Ishikawa (cell line): ENCODE results near the gene TCTN1.

Experiments
- CEBPB ChIP-seq: IDR thresholded peaks from 2 replicates; pipeline ENCODE4 v1.6.1; 2012
- CREB1 ChIP-seq: IDR thresholded peaks from 2 replicates; pipeline ENCODE4 v1.6.1; 2012; ENCODE audit warnings: low read depth
- EGR1 ChIP-seq: IDR thresholded peaks from 2 replicates; pipeline ENCODE4 v1.6.1; 2012
- EP300 ChIP-seq: IDR thresholded peaks from 2 replicates; pipeline ENCODE4 v1.6.1; 2012; ENCODE audit warnings: borderline replicate concordance
- FOXM1 ChIP-seq: IDR thresholded peaks from 2 replicates; pipeline ENCODE4 v1.6.1; 2012; ENCODE audit warnings: low read depth, borderline replicate concordance
- NFIC ChIP-seq: IDR thresholded peaks from 2 replicates; pipeline ENCODE4 v1.6.1; 2012
- RAD21 ChIP-seq: IDR thresholded peaks from 2 replicates; pipeline ENCODE4 v1.6.1; 2012; ENCODE audit warnings: low read depth
- REST ChIP-seq: IDR thresholded peaks from 2 replicates; pipeline ENCODE4 v1.6.1; 2012; ENCODE audit warnings: low read depth, mild to moderate bottlenecking
- TAF1 ChIP-seq: IDR thresholded peaks from 2 replicates; pipeline ENCODE4 v1.6.1; 2012; ENCODE audit warnings: low read depth, mild to moderate bottlenecking
- TCF12 ChIP-seq: IDR thresholded peaks from 2 replicates; pipeline ENCODE4 v1.6.1; 2012; ENCODE audit warnings: low read depth
- TEAD4 ChIP-seq: IDR thresholded peaks from 2 replicates; pipeline ENCODE4 v1.6.1; 2012
- YY1 ChIP-seq: IDR thresholded peaks from 2 replicates; pipeline ENCODE4 v1.6.1; 2012; ENCODE audit warnings: low read depth
- ZBTB7A ChIP-seq: IDR thresholded peaks from 2 replicates; pipeline ENCODE4 v1.6.1; 2012; ENCODE audit warnings: low read depth
- TF ChIP-seq, protein P1 (sequence below): IDR thresholded peaks from 2 replicates; pipeline ENCODE4 v1.6.1; 2012
- TF ChIP-seq, protein P2 (sequence below): IDR thresholded peaks from 2 replicates; pipeline ENCODE4 v1.6.1; 2012

The TCTN1 gene

GRCh38 chr12:110689281-110690126 is 75.6 kb downstream of the TCTN1 start:
- TF ChIP-seq RAD21 (no peak), ZBTB7A (no peak)
- TF ChIP-seq, protein P1, sequence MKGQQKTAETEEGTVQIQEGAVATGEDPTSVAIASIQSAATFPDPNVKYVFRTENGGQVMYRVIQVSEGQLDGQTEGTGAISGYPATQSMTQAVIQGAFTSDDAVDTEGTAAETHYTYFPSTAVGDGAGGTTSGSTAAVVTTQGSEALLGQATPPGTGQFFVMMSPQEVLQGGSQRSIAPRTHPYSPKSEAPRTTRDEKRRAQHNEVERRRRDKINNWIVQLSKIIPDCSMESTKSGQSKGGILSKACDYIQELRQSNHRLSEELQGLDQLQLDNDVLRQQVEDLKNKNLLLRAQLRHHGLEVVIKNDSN, result no peak

GRCh38 chr12:110690127-110690430 is 76.2 kb downstream of the TCTN1 start:
- TF ChIP-seq TAF1 (no peak), REST (no peak), RAD21 (no peak), TEAD4 (no peak), CEBPB (no peak), TCF12 (no peak), NFIC (no peak), YY1 (no peak), CREB1 (no peak), ZBTB7A (no peak), FOXM1 (no peak), EP300 (no peak)
- TF ChIP-seq, protein P1, result no peak
- TF ChIP-seq, protein P2, sequence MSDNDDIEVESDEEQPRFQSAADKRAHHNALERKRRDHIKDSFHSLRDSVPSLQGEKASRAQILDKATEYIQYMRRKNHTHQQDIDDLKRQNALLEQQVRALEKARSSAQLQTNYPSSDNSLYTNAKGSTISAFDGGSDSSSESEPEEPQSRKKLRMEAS, result no peak

- TF ChIP-seq TCF12, result no peak
- TF ChIP-seq, protein P2, result no peak
- no peak for TF ChIP-seq REST
- no peak for TF ChIP-seq NFIC
- TF ChIP-seq YY1, result no peak
- no peak for TF ChIP-seq RAD21
- TF ChIP-seq EP300, result no peak
- TF ChIP-seq CEBPB, result no peak
- no peak for TF ChIP-seq EGR1
- no peak for TF ChIP-seq ZBTB7A
- TF ChIP-seq TAF1, result no peak
- TF ChIP-seq FOXM1, result no peak
- TF ChIP-seq, protein P1, result no peak
- TF ChIP-seq CREB1, result no peak
- TF ChIP-seq TEAD4, result no peak
These were observed 79.8 kb downstream of the TCTN1 start for GRCh38 chr12:110693731-110694130.

- TF ChIP-seq EGR1 (no peak), TCF12 (no peak), CREB1 (no peak), NFIC (no peak), YY1 (no peak), CEBPB (no peak), FOXM1 (no peak), TAF1 (no peak), TEAD4 (no peak), ZBTB7A (no peak), REST (no peak), EP300 (no peak)
- TF ChIP-seq, protein P1, result no peak
These were observed 80.5 kb downstream of the TCTN1 start for GRCh38 chr12:110694330-110694901.
